ENCODE data around the gene KRTAP12-3. TPM values are rescaled to one million over a fixed set of nuclear protein-coding genes. Genes with fewer than 3 reads are reported as not detected.
A peak's percentile ranks its signal among the peaks of the same experiment; 100 is the strongest.

KRTAP12-3 gene
- total and polyA plus RNA-seq, 9 of the 15 experiments (the other 6 are each of a cell fraction or from before 2014, with no cell fraction given), result not detected

- Histone ChIP-seq H3K9me3 (replicated peaks; ENCODE audit: control insufficient read depth, insufficient read depth, low read depth, low read length) (no peaks in the 10 kb centered on the region), H2AFZ (ENCODE audit: low read depth, low read length) (no peak overlapping the region), H3K4me2 (ENCODE audit: insufficient read depth, low read length) (no peak overlapping the region), H4K20me1 (replicated peaks; ENCODE audit: control insufficient read depth, insufficient read depth, low read length) (no peaks in the 10 kb centered on the region; the same call in 1 of the 2 replicates), H3K9ac (ENCODE audit: insufficient read depth in 1 of 2, low read depth in 2 of 2, low read length in 2 of 2) (no peak overlapping the region), H3K36me3 (ENCODE audit: control insufficient read depth, insufficient read depth, low read length) (no peaks in the 10 kb centered on the region), H3K9me1 (ENCODE audit: control insufficient read depth, insufficient read depth, low read length) (peaks cover 3% of the 10 kb centered on the region), H3K27ac (ENCODE audit: extremely low read depth, low read depth, low read length) (no peak overlapping the region), H3K27me3 (ENCODE audit: control insufficient read depth in 2 of 2, insufficient read depth in 2 of 2, low read length in 2 of 2) (peaks cover 35 to 75% of the 10 kb centered on the region in 2 experiments), H3K4me3 (no peak overlapping the region), H3K79me2 (ENCODE audit: control insufficient read depth, insufficient read depth, low read length) (no peaks in the 10 kb centered on the region), H3K4me1 (replicated peaks in 1 of 2; ENCODE audit: control insufficient read depth in 2 of 2, insufficient read depth in 2 of 2, low read length in 2 of 2) (peaks cover 0 to 14% of the 10 kb centered on the region in 2 experiments; a peak in 1 of 5 replicates)
- CTCF ChIA-PET (ENCODE audit: low intra/inter-chr PET ratio), result no interaction called here
- WGBS (ENCODE audit: insufficient coverage, low coverage, missing lambda C conversion rate), result under 1% methylated on average over 13 of the region's 13 CpGs
- intact Hi-C loops (cut with micrococcal nuclease), result no loop called here
- TF ChIP-seq SOX6 (IDR thresholded peaks at IDR 0.05) (no peak), PRDM10 (IDR thresholded peaks at IDR 0.05; ENCODE audit: partially characterized antibody) (peak; percentile 61), NR2C1 (IDR thresholded peaks at IDR 0.05) (no peak), NR2C1 (tag; IDR thresholded peaks at IDR 0.05) (no peak), PTTG1 (tag; IDR thresholded peaks at IDR 0.05; ENCODE audit: low read depth) (no peak)
- DNase-seq (ENCODE audit: extremely low read depth in 1 of 4, low spot score in 3 of 4) (peak in 1 of 4 experiments; percentile 5), FAIRE-seq (no peak), ATAC-seq (no peak)
- POLR2A ChIA-PET, result no interaction called here
- no TSS peak for BruUV-seq (replicated peaks)
- in situ Hi-C loops (cut with MboI), result no loop called here
These were observed 46.3 kb downstream of the KRTAP12-3 start for GRCh38 chr21:44703731-44704635.
